GM10266 (cell line): Measurements from ENCODE around the gene B3GAT1.
"Not testable (repeated sequence)": the region's sequence is repeated elsewhere in the genome, so short reads cannot be mapped to it uniquely, and the experiment has no call there.

ENCODE experiments used
- DNase-seq: peaks from one replicate; pipeline ENCODE4 v3.0.0; 2012; ENCODE audit errors: extremely low spot score
- TF ChIP-seq, protein P1 (sequence below): IDR thresholded peaks from 2 replicates; pipeline ENCODE4 v1.5.1; 2012; ENCODE audit warnings: mild to moderate bottlenecking, low read depth; ENCODE audit not compliant: control insufficient read depth, insufficient read depth; ENCODE audit errors: missing control alignments

Gene B3GAT1

GRCh38 chr11:134447696-134448095 is 35.7 kb upstream of the B3GAT1 start:
- TF ChIP-seq, protein P1, sequence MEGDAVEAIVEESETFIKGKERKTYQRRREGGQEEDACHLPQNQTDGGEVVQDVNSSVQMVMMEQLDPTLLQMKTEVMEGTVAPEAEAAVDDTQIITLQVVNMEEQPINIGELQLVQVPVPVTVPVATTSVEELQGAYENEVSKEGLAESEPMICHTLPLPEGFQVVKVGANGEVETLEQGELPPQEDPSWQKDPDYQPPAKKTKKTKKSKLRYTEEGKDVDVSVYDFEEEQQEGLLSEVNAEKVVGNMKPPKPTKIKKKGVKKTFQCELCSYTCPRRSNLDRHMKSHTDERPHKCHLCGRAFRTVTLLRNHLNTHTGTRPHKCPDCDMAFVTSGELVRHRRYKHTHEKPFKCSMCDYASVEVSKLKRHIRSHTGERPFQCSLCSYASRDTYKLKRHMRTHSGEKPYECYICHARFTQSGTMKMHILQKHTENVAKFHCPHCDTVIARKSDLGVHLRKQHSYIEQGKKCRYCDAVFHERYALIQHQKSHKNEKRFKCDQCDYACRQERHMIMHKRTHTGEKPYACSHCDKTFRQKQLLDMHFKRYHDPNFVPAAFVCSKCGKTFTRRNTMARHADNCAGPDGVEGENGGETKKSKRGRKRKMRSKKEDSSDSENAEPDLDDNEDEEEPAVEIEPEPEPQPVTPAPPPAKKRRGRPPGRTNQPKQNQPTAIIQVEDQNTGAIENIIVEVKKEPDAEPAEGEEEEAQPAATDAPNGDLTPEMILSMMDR = no peak
- no peak for DNase-seq

DNA sequence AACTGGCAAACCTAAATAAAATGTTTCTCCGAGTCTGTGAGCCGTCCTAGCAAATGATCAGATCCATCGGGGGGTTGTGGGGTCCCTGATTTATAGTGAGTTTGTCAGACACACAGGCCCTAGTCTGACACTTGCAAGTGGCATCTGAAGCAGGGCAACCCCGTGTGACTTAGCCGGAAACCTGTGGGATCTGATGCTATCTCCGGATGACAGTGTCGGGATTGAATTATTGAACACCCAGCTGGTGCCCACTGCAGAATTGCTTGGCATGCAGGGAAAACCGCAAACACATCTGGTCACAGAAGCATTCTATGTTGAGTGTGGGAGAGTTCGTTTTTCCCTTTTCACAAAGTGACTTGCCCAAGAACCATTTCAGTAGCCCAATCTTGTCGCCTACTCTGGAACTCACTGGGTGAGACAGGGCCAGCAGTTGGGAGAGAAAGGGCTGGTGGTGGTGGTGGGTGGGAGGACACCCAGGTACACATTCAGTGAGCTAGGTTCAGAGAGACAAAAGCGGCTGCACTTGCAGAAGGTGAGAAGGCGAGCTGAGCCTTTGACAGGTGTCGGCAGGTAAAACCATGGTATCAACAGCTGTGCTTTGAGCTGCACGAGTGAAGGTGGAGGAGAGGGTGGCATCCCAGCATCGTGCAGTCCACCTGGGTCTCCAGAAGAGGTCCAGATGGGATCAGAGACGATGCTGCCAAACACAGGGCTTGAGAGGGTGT is 33.7 kb upstream of the B3GAT1 start:
- TF ChIP-seq, protein P1 = no peak
- DNase-seq = no peak

- not testable (repeated sequence) for DNase-seq
Observed at GRCh38 chr11:134444160-134445108, 32.4 kb upstream of the B3GAT1 start.

GRCh38 chr11:134443246-134443645 is 31.2 kb upstream of the B3GAT1 start:
- DNase-seq = no peak
- TF ChIP-seq, protein P1 = no peak

GRCh38 chr11:134442246-134442645 is 30.2 kb upstream of the B3GAT1 start:
- no peak for DNase-seq
- TF ChIP-seq, protein P1 = no peak

DNA sequence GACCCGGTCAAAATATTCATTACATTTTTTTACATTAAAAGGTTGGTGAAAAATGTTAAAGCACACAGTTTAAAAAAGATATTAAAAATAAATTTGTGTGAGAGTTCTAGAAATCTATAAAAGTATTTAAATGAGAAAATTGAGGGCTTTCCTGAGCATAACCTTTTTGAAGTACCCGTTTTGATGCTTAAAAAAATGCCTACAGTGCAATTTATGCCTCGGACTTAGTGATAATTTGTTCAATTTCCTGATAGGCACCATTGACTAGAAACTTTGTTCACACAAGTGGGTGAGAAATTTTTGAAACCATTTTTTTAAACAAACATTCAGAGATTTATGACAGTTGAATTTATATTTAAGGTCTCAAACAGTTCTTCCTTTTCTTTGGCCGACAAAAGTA is 29.7 kb upstream of the B3GAT1 start:
- TF ChIP-seq, protein P1 = no peak
- DNase-seq = no peak

DNA sequence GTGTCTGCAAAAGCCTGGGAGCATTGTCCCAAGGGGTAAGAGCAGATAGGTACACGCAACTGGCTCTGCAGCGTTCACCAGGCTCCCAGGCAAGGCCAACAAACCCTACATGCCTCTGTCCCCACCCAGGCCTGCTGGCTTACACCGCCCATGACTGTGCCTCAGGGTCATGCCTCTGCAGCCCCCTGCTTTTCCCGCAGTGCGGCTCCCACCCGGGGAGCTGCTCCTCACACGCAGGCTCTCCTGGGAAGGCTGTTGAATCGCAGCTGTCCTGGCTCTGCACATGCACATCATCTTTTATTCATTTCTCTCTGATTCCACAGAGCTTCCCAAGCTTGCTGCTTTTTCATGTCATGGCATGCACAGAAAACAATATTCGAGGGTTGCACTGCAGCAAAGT is 29.2 kb upstream of the B3GAT1 start:
- no peak for DNase-seq
- TF ChIP-seq, protein P1 = no peak
